HEK293T (cell line): ENCODE results near the gene E2F7.

Source experiments
- FOXM1 ChIP-seq: fragments of 450-650 bp; IDR thresholded peaks from 2 replicates; pipeline ENCODE4 v1.6.1; 2017; ENCODE audit warnings: mild to moderate bottlenecking, borderline replicate concordance
- TARDBP ChIP-seq: fragments of 450-650 bp; IDR thresholded peaks from 2 replicates; pipeline ENCODE4 v1.6.1; 2016

DNA sequence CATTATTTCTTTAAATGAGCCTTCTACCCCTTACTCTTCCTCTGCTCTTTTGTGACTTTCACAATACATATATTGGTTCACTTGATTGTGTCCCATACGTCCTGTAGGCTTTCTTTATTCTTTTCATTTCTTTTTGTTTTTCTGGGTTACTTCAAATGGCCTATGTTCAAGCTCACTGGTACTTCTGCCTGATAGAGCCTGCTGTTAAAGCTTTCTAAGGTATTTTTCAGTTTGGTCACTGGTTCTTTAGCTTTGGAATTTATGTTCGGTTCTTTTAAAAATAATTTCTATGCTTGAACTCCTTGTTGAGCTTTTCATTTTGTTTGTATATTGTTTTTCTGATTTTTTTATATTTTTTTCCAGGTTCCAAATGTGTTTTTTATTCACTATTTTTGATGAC, 81.9 kb downstream of the E2F7 start:
- TF ChIP-seq TARDBP (no peak), FOXM1 (no peak)
